NCI-H345 treated with DMSO at 0.1 percent for 48 hours (cell line): Measurements from ENCODE around the gene MFGE8.

Experiments used
- DNase-seq: peaks from one replicate; lab custom pipeline; 2025; ENCODE audit not compliant: unreplicated experiment; lab: John Stamatoyannopoulos, UW

The MFGE8 gene

DNA sequence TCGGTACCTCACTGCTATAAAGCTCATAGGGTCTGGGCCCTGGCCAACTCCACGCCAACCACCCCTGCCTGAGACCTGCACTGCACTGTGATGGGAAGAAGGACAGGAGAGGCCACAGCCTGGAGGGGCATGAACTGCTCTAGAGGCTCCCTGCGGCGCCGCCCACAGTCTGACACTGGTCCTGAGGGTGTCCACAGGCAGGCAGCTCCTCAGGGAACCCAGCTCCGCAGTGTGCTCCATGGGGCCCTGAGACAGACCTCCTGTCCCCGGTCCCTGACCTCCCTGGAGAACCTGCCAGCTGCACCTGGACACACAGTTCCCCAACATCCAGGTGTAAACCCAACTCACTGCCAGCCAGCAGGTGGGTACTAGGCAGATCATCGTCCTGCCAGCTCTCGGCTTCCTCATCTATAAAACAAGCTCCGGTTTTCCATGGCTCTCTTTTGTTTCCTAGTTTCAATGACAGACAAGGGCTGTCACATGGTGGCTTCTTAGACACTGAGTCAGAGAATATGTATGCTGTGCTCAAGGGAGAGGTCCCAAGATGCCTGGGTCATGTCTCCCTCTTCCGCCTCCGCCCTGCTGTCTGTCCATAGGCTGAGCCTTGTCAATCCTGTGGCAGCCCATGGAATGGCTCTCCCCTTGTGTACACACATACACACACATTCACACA is 12.7 kb downstream of the MFGE8 start:
- DNase-seq = no peak

DNA sequence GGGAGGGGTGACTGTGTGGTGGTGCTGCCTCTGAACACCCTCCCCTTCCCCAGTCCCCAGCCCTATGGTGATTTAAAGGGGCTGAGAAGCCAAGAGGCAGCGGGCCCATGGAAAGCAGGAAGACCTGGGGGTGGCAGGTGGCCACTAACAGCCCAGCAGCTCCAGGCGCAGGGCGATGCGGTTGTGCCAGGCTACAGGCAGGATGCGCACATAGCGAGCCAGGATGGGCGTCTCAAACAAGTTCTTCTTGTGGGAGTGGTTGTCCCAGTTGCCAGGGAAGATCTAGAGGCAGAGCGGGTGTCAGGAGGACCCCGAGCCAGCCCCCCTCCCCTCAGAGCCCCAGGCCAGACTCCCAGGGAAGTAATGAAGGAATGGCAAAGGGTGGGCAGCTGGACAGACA is 13.9 kb downstream of the MFGE8 start:
- no peak for DNase-seq

GRCh38 chr15:88898736-88899135 is 14.4 kb downstream of the MFGE8 start:
- no peak for DNase-seq

GRCh38 chr15:88897456-88898194 is 15.6 kb downstream of the MFGE8 start:
- no peak for DNase-seq

- no peak for DNase-seq
Measured at GRCh38 chr15:88897142-88897455, 16.1 kb downstream of the MFGE8 start.

DNA sequence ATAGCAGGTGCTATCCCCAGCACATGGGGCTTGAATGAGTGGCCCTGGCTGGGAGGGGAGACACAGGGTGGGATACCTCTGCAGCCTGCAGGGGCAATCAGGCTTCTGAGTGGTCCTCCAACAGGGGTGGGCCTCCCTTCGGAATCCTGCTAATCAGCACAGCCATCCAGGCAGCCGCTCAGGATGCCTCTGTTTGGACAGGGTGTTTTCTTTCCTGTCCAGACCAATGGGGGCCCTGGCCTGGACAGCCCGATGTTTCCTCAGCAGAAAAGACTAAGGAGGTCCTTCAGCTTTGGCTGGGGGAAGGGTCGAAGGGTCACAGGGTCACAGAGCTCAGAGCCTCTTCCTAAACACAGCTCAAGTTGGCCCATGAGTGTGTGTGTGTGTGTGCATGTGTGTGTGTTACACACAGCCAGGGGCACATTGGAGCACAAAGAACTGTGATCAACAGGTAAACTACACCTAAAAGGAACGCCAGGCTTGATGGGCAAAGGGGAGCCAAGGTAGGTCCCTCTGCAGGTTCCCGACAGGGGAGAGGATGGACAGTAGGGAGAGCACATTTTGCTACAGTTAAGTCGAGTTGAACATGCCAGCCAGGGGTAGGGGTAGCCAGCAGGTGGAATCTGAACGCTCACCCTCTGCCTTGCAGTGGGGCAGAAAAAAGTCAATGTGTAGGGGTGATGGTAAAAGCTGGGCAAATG is 16.7 kb downstream of the MFGE8 start:
- DNase-seq = no peak

- DNase-seq = no peak
Measured at GRCh38 chr15:88894819-88895767, 18.1 kb downstream of the MFGE8 start, which contains the start of gene HAPLN3. TSS of gene HAPLN3 (minus strand) at chr15:88895544. CDS start at chr15:88887298, 8,246 bp downstream.

- DNase-seq = no peak
Measured at GRCh38 chr15:88894348-88894818, 18.8 kb downstream of the MFGE8 start.

DNA sequence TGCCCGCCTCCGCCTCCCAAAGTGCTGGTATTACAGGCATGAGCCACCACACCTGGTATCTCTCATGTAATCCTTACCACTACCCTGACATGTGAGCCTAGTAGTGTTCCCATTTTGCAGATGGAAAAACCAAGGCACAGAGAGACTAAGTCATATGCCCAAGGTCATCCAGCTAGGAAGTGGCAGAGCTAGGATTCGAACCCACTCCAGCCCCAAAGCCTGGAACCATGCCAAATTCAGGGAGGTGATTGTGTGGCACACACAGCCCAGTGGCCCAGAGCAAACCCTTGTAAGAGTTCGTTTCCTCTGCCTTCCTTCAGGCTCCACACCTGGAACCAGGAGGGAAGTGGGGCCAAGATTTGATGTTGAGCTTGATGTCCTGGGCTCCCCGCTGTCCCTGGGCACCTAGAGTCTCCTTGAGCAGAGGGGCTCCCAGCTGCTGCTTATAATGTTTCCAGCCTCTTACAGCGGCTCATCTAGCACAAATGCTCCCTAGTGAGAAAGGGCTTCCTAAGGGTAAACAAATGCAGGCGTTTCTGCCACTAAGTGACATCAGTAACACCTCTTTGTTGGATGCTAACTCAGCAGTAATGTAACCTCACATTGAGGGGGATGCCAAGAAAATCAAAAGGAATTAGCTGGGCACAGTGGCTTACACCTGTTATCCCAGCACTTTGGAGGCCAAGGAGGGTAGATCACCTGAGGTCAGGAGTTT is 21.5 kb downstream of the MFGE8 start:
- no peak for DNase-seq

DNA sequence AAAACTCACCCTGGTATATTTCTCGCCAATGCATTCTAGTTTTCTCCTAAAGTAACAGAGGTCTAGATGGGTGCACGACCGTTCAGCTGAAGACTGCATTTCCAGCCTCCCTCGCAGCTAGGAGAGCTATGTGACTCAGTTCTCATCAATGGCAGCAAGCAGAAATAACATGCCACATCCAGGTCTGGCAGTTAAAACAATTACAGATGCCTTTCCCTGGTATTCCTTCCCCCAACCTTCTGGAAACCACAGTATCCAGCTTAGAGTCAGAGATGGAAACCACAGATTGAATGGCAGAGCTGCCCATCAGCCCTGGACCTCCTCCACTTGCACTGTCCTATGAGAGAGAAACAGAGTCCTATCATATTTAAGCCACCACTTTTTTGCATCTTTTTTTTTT is 22.7 kb downstream of the MFGE8 start:
- DNase-seq = no peak

GRCh38 chr15:88888719-88889118 is 24.5 kb downstream of the MFGE8 start:
- DNase-seq = no peak

DNA sequence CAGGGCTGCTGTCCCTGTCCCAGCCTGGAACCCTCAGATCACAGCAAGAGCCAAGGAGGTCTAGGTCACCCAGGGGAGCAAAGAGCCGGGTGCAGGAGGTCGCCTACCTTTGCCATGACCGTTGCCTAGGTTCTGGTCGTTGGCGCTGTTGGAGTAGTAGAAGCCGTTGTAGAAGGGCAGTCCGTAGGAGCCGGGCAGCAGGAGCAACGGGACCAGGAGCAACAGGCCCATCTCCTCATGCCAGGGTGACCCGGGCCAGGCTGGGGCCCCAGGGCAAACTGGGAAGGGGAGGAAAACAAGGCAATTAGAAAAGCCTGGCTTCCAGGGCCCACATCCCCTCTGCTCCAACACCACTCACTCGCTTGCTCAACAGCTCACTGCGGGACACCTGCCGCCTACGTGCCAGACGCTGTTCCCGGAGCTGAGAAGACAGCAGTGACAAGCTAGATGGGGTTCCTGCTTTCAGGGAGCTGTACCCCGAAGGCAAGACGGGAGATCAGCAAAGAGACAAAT is 26.1 kb downstream of the MFGE8 start:
- DNase-seq = no peak

GRCh38 chr15:88882785-88883184 is 30.4 kb downstream of the MFGE8 start:
- no peak for DNase-seq

DNA sequence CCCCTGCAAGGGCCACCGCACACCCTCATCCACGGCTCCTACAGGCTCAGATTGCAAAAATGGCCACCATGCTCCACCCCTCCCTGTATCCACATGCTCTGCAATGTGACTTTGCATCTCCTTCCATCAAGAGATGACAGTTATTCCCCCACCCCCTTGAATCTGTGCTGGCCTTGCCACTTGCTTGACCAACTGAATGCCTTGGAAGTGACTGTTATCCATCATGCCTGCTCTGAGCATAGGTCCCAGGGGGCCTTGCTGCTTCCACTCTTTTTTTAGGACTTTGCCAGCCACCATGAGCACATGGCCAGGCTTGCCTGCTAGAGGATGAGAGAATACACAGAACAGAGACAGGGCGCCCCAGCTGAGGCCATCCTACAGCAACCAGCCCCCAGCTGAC is 31.4 kb downstream of the MFGE8 start:
- no peak for DNase-seq

- DNase-seq = no peak
Measured at GRCh38 chr15:88880944-88881740, 32.0 kb downstream of the MFGE8 start.

DNA sequence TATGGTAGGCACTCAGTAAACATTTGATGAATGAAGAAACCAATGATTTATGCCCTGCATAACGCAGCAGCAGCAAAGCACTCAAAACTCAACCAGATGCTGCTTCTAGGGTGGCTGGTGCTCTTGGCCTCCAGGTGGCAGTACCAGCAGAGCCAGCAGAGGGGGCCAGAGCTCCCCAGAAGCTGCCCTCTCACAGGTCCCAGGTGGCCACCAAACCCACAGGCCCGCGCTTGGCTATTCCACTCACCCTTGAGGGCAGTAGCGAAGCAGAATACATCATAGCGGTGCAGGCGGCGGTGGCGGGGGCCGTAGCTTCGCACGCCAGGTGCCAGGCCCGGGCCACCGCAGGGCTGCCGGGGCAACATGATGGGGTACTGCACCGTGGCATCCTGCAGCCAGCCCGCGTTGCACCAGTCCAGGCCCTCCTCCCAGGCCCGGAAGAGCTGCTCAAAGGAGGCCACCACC is 34.4 kb downstream of the MFGE8 start:
- no peak for DNase-seq

GRCh38 chr15:88877906-88878305 is 35.3 kb downstream of the MFGE8 start:
- DNase-seq = no peak

DNA sequence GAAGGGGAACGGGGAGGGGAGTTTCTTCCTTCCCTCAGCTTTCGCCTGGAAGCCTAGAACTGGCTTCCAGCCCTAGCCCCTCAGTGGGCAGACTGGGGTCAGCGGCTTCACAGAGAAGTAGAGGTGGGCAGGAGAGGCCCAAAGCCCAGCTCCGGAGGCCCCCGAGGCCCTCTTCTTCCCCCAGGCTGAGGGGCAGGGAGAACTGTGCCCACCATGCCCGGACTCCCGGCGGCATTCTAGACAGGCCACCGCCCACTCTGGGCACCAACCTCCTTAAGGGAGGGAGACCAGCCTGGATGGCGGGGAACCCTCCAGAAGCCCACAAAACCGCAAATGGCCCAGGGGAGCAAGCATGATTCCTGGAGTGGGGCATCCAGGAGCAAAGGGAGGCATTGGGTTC is 35.8 kb downstream of the MFGE8 start:
- DNase-seq = no peak

- DNase-seq = no peak
Measured at GRCh38 chr15:88876573-88876972, 36.6 kb downstream of the MFGE8 start.
